Astrocyte of the cerebellum (primary cell): ENCODE results near the gene SLC7A6.

ENCODE experiments used
- DNase-seq: peaks from one replicate; pipeline ENCODE4 v3.0.0-alpha.2; 2011; ENCODE audit warnings: low read depth
- H3K4me3 ChIP-seq: 2 replicates; pipeline ENCODE4 v1.5.1; 2011; ENCODE audit warnings: mild to moderate bottlenecking, low read depth, low read length, moderate library complexity
- in situ Hi-C: cut with HindIII; loops from 2 replicates; pipeline ENCODE4 v1.10.0; 2017; ENCODE audit warnings: low sequenced_read_pairs
- TF ChIP-seq, protein P1 (sequence below): IDR thresholded peaks from 2 replicates; pipeline ENCODE4 v1.5.1; 2012; ENCODE audit warnings: low read length, low read depth, moderate library complexity, mild to moderate bottlenecking; ENCODE audit errors: missing control alignments

SLC7A6 gene

DNA sequence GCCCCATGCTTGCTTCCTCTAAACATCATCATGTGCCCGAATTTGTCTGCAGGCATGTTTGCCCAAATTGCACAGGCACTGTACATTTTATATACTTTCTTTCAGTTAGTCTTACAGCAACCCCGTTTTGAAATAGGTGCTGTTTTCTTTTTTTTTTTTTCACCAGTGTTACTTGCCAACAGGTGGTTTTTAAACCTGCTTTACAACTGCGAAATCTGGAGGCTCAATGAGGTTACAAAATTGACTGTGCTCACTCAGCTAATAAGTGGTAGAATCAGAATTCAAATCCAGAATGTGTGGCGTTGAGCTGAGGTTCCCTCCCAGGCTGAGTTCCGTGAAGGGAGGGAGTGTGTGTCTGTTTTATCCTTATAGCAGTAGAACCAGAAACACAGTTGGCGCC is 13.4 kb upstream of the SLC7A6 start:
- in situ Hi-C loops: no loop called here
- no peak overlapping the region for H3K4me3 ChIP-seq
- TF ChIP-seq, protein P1, sequence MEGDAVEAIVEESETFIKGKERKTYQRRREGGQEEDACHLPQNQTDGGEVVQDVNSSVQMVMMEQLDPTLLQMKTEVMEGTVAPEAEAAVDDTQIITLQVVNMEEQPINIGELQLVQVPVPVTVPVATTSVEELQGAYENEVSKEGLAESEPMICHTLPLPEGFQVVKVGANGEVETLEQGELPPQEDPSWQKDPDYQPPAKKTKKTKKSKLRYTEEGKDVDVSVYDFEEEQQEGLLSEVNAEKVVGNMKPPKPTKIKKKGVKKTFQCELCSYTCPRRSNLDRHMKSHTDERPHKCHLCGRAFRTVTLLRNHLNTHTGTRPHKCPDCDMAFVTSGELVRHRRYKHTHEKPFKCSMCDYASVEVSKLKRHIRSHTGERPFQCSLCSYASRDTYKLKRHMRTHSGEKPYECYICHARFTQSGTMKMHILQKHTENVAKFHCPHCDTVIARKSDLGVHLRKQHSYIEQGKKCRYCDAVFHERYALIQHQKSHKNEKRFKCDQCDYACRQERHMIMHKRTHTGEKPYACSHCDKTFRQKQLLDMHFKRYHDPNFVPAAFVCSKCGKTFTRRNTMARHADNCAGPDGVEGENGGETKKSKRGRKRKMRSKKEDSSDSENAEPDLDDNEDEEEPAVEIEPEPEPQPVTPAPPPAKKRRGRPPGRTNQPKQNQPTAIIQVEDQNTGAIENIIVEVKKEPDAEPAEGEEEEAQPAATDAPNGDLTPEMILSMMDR: no peak
- no peak for DNase-seq

DNA sequence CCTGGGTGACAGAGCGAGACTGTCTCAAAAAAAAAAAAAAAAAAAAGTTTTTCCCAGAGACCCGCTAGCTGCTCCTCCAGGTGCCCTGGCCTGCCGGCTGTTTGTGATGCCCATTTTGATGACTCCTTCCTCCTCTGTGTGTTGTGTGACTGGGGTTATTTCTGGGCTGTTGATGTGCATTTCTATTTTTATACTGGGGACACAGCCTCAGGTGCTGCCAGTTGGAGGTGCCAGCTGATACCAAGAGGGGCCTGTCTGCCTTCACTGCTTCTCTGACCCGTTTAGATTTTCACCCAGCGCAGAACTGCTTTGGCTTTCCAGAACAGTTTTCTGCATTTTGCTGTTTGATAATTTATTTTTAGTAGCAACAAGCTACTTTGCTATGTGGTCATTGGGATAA is 12.5 kb upstream of the SLC7A6 start:
- no peak for DNase-seq
- in situ Hi-C loops: no loop called here
- no peak overlapping the region for H3K4me3 ChIP-seq
- TF ChIP-seq, protein P1: no peak

DNA sequence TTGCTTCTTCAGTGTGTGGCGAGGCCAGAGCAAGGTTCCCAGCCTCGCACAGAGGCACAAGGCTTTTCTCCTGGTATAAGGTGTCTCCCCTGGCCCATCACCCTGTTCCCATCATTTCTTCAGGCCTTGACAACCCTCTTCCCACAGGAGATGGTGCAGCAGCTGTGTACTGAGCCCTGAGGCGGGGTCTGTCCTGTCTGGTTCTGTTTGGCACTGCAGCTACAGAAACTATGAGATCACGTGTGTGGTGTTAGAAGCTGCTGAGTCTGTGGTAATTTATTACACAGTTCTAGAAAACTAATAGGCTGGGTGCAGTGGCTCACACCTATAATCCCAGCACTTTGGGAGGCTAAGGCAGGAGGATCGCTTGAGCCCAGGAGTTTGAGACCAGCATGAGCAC is 11.9 kb upstream of the SLC7A6 start:
- in situ Hi-C loops: no loop called here
- TF ChIP-seq, protein P1: no peak

DNA sequence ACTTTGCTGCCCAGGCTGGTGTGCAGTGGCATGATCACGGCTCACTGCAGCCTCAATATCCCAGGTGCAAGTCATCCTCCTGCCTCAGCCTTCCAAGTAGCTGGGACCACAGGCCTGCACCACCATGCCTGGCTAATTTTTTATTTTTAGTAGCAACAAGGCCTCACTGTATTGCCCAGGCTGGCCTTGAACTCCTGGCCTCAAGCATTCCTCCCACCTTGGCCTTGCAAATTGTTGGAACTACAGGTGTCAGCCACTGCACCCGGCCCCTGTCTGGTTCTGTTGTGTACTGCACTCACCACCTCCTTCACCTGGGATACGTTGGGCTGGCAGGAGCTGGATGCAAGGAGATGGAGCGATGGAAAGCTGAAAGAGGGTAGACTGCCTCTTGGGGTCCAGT is 10.6 kb upstream of the SLC7A6 start:
- TF ChIP-seq, protein P1: no peak
- H3K4me3 ChIP-seq: no peak overlapping the region
- in situ Hi-C loops: no loop called here
- DNase-seq: no peak

More for the DNA sequence above, 11.9 kb upstream of the SLC7A6 start:
- H3K4me3 ChIP-seq: no peak overlapping the region
- no peak for DNase-seq

DNA sequence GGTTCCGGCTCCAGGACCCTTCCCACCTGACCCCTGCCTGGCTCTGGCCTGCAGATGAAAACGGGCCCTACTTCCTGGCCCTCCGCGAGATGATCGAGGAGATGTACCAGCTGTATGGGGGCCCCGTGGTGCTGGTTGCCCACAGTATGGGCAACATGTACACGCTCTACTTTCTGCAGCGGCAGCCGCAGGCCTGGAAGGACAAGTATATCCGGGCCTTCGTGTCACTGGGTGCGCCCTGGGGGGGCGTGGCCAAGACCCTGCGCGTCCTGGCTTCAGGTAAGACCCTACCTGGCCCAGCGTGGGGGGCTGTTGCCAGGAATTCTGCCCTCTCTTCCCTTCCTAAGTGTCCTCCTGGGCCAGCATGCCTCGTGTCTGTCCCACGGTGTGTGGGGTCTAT is 8.6 kb upstream of the SLC7A6 start:
- no peak for DNase-seq
- in situ Hi-C loops: no loop called here
- TF ChIP-seq, protein P1: no peak

DNA sequence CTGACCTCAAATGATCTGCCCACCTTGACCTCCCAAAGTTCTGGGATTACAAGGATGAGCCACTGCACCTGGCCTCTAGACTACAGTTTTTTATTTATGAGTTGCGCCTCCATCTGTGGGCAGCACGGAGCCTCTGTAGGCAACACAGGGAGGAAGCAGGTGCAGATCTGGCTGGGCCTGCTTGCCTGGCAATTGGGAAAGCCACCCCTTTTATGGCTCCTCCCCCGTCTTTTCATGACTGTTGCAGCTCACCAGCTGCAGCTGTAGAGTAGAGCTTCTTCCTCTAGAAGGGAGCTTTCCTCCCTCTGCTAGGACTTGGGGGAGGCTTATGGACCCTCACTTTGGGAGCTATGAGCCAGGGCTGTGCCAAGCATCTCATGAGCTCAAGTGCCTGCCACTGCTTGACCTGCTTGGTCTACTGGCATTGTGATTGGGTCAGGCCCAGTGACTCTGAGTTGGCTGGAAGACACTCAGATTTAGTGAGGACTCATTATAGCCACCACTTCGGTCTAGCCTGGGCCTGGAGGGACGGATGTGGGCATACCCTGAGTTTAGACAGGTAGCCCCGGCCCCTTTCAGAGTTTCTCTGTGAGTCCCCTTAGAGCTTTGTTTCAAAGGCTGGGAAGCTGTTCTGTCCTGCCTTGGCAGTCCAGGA is 6.9 kb upstream of the SLC7A6 start:
- H3K4me3 ChIP-seq: no peak overlapping the region
- in situ Hi-C loops: no loop called here
- TF ChIP-seq, protein P1: no peak
- DNase-seq: no peak

More for the DNA sequence above, 8.6 kb upstream of the SLC7A6 start:
- H3K4me3 ChIP-seq: no peak overlapping the region
